HG02571 (cell line): ENCODE results near the gene VAV3.
"Not testable (repeated sequence)": the region's sequence is repeated elsewhere in the genome, so short reads cannot be mapped to it uniquely, and the experiment has no call there.

Experiments
- ATAC-seq: cut with Tn5 transposase; IDR thresholded peaks from one replicate; pipeline ENCODE4 v1.9.1; 2021; ENCODE audit warnings: mild to moderate bottlenecking, moderate library complexity; ENCODE audit not compliant: unreplicated experiment

Gene VAV3, protein sequence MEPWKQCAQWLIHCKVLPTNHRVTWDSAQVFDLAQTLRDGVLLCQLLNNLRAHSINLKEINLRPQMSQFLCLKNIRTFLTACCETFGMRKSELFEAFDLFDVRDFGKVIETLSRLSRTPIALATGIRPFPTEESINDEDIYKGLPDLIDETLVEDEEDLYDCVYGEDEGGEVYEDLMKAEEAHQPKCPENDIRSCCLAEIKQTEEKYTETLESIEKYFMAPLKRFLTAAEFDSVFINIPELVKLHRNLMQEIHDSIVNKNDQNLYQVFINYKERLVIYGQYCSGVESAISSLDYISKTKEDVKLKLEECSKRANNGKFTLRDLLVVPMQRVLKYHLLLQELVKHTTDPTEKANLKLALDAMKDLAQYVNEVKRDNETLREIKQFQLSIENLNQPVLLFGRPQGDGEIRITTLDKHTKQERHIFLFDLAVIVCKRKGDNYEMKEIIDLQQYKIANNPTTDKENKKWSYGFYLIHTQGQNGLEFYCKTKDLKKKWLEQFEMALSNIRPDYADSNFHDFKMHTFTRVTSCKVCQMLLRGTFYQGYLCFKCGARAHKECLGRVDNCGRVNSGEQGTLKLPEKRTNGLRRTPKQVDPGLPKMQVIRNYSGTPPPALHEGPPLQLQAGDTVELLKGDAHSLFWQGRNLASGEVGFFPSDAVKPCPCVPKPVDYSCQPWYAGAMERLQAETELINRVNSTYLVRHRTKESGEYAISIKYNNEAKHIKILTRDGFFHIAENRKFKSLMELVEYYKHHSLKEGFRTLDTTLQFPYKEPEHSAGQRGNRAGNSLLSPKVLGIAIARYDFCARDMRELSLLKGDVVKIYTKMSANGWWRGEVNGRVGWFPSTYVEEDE

DNA sequence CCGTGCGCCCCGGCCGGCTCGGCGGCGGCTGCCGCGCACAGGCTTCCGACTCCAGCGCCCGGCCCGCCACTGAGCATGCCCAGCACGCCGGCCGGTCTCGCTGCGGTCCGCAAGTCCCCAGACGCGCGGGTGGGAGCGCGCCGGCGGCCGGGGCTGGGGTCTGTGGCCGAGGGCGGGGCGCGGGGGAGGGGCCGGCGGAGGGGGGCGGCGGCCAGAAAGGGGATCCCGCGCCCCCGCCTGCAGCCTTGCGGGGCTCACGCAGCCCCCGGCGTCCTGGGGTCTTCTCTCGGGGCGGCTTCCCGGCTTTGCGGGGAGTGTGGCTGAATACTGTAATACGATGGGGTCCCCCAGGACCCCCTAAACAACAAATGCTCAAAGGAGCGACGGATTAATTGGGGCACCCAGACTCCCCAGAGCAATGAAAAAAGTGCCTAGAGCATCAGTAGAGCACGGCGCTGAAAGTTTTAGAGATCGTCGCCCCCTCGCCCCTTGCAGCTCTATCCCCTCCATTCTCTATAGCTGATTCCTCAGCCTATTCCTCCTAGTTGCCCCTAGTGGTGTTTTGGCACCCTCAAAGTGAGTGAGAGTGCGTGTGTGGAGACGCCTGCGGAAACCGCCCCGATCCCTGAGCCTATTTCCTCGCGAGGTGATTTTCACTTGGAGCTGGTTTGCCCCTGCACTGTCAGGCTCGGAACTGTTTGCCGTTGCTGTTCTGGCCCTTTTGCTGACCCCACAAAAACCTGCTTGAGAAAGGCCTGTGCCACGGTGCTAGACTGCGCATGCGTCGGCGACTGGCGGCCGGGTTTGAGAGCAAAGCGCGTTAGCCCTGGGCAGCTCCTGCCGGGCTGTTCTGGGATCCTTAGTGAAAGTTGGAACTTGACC is at the start of gene VAV3:
VAV3 (minus strand) TSS at position 71 of the 882 bp plus-strand sequence. CDS start 311 bp downstream, outside the sequence.
- no peak for ATAC-seq

DNA sequence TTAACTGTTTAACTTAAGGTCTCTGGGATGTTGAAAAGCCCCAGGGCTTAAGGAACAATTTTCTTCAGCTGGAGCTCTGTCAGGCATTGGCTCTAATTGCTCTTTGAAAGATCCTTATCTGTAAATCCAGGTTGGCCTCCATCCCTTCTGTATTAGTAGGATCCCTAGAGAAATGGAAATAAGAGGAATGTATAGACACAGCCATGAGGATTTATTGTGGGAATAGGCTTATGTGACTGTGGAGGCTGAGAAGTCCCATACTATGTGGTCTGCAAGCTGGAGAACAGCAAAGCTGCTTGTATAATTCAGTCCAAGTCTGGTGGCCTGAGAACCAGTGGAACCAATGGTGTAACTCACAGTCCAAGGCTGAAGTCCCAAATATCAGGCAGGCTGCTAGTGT is 47.6 kb upstream of the VAV3 start:
- no peak for ATAC-seq

DNA sequence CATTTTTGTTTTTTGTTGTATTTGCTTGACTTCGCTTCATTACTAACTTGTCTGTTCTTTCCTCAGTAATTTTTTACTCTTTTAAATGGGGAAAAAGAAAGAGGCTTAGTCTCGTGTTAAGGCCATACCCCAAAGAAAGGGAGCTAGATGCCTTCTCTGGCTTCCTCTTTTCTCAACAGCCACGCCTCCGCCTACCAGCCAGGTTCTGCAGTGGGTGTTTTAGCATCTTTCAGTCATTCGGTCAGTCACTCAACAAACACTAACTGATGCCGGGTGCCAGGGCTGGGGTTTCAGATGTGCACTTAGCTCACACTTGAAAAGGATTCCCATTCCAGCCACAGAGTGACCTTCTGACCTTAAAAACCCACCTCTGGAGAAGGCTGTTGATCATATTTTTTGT is 46.3 kb upstream of the VAV3 start:
- ATAC-seq = no peak

DNA sequence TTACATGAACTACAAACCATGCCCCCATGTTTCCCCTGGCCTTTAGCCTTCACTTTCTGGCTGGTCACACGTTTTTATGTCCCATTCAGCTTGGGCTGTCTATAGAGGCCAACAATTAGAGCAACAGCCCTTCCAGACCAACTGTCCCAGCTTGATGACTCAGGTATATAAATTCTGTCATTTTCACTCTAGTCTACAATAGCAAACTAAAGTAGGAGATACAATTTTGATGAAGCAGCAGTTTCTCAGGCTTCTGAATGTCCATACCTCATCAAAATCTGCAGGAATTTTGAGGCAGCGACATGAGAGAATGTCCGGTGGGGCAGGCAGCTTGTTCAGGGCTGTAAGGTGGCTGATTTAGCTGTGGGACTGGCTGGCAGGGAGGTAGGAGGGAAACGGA is 45.6 kb upstream of the VAV3 start:
- no peak for ATAC-seq

DNA sequence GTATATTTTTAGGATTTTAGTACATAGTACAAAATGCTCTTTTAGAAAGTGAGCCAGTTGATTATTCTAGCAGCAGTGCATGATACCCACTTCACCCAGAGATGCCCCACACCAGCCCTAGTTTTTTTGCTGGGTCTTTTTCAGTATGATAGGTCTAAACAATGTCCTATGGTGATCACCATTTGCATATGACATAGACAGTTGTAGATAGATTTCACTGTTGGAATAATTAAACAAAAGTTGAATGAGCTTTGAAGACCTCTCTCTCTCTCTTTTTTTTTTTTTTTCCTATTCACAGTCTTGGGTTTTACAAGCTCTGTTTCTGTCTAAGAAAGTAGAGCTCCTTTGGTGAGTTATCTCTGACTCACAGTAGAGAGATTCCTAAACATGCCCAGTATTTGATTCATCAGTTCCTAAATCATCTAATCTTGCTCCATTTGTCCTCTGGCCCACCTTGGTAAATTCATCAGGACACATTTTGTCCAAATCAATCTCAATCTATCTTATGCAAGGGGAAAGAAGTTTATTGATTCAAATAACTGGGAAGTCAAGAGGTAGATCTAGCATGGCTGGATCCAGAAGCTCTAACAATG is 44.7 kb upstream of the VAV3 start:
- ATAC-seq = no peak

DNA sequence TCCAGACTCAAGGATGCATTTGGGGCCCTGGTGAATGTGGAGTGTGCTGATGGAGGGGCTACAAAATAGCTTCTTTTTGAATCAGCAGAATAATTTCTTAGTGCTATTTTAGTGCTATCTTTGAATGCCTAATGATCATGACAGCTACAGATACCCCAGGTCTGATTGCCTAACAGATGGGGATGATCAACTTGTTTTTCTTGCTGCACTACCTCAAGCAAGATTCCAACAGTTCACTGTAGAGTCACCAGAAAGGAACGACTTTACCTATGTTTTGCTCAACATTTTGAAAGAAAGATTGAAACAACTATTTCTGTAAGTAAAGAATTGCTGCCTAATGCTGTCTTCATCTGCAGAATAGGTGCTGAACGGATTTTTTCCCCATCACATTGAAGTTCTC is 42.6 kb upstream of the VAV3 start:
- no peak for ATAC-seq

DNA sequence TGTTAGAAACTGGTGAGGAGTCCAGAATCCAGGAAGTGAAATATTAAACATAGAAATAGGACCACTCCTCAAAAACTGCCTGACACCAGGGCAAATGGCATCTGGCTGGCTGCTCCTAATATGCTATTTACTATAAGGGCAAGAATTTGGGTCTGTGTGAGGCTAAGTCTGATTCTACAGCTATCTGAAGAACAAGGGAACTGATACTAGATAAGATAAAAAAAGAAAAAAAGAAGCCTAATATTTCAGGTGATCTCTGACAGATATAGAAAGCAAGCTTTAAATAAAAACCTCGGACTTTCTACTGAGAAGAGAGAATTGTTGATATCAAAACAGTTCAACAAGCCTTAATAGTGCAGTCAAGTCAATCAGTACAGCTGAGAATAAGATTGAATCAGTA is 42.1 kb upstream of the VAV3 start:
- ATAC-seq = no peak

DNA sequence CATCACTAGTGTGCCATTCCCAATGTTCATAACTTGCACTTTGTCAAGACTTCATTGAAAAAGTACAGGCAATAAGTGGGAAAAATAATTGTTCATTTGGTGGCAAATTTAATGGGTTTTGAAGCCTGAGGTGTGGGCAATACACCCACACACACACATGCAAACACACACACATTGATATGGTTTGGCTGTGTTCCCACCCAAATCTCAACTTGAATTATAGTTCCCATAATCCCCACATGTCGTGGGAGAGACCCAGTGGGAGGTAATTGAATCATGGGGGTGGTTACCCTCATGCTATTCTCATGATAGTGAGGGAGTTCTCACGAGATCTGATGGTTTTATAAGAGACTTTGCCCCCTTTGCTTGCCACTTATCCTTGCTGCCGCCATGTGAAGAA is 39.9 kb upstream of the VAV3 start:
- ATAC-seq = not testable (repeated sequence)

DNA sequence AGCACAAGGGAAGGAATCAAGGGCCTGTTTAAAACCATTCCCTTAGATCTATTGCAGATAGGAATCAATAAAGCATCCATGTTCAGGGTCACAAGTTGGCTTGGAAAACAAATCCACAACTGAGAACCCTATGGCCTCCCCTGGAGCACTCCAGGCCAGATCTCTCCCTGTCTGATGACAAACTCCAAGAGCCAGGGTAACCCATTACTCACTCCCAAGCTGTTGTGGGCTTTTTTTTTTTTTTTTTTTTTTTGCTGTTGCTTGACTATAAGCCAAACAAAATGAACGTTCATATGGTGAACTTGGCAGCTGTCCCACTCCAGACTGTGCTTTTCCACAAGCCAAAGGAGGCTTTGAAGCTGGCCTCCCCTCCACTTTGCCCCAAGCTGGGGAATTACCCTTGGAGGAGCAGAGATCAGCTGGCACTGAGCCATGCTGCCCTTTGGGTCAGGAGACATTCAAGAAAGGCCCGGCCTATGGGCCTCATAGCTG is 35.7 kb upstream of the VAV3 start:
- no peak for ATAC-seq

DNA sequence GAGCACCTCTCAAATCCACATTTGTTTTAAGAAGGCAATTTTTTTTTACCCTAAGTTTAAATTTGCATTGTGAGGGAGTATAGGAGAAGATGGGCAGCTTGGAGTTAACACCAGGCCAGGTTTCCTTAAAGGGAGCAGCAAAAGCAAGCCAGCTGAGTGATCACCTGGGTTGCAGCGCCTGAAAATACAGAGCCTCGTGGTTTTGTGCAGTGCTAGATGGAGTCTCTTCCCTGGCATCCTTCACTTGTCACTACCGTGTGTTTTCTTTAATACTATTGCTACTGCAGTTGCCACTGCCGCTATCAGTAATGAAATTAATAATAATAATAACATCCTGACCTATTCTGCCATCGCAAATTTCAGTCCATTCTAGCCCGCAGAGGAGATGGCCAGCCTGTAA is 35.2 kb upstream of the VAV3 start:
- no peak for ATAC-seq

DNA sequence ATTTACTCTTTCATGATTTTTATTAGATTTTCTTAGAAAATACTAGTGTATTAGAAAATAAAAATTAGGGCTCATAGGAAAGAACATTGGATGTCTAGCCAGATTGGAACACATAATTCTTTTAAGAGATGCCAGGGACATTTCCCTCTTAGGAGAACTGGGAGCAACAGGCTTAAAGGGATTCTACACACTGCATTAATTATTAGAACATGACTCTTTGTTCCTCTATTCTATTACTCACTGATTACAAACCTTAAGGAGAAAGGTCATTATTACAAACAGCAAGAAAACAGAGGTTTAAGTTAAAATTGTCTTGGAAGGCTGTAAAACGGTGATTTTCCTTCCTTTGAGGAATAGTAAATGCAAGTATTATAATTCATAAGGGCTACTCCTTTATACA is 32.9 kb upstream of the VAV3 start:
- ATAC-seq = no peak

DNA sequence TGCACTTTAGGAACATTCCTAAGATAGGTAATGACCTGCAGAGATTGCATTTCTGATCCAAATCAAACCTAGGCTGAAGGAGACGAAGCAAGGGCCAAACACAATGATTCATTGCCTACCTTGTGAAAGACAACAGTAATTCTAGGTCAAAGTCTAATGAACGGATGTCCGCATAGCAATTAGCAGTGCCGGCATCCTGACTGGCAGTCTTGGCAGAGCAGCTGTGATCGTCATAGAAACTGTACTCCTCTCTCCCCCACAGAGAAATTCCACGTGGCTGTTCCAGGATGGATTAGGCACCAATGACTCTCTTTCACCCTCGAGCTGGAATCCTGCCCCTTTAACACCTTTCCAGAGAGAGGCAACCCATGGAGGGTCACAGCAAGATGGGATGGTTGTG is 28.9 kb upstream of the VAV3 start:
- no peak for ATAC-seq

DNA sequence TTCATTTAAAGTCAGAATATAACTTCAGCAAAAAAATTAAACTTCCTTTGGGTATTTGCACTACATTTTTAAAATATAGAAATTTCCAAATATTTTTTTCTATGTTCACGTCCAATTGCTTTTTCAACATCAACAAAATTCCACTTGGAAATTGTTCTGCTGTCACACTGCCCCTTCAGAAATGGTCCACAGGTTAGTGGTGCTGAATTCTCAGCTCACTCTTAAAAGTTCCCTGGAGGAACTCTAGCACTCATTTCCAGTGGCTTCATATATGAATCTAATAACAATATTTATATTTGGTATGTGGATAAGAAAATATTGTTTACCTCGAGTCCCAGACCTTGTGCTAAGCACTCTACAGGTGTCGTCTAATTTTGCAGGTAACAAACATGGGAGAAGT is 27.4 kb upstream of the VAV3 start:
- ATAC-seq = no peak

DNA sequence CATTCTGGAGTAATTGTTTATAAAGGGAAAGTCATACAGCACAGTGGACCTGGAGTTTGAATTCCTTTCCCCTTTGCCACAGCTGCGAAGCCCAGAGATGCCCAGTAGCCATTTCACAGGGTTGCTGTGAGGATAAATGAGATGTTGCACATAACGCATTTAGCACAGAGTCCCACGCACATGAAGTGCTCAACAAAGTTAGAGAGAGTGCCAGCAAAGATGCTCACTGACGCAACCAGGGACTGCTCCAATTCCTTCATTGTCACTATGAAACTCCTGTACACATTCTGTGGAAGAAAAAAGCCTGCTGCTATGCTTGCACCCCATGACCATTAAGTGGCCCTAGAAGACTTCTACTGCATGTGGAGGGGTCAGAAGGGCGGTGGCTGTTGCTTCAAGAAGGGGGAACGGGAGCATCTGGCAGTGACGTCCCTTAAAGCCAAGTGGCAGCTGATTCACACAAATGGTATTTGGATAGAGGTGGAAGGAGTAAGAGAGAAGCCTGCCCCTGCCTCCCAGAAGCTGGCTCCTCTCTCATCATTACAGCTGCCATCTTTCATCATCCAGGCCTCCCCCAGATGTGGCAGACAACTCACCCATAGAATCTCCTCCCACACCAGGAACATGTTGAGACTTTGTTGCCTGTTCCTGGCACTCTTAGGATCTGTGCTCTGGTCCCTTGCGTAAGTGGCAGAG is 26.5 kb upstream of the VAV3 start:
- ATAC-seq = no peak

DNA sequence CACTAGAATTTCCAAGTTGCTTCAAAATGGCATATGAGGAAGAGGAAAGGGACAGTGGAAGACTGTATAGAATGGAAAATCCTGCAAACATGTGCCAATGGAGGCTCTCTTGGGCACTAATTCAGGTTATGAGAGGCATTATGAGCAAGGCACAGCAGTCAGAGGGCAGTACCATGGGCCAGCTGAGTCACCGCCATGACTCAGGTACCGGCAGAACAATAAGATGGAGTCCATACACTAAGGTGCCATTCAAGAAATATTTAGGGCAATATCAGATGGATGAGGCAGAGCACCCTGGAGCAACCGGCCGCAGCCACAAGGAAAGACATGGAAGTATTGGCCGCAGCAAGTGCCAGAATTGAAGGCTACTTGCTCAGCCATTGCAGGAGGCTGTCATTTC is 25.6 kb upstream of the VAV3 start:
- ATAC-seq = no peak

DNA sequence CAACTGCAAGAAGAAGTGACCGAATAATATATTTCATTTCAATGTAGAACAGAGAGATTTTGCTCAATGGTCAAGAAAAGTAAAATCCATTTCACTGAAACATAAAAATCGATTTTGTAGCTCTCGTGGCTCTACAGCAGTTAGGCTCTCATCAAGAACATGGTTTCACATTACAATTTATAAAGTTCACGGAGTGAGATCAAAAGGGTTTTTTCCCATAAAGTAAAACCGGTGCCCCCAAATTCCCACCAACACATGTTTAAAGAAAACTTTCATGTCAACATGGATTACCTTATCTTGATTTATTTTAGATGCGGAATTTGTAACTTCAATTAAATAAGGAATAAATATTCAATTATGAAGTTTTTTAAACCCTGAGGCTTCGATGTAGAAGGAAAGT is 16.3 kb upstream of the VAV3 start:
- no peak for ATAC-seq

DNA sequence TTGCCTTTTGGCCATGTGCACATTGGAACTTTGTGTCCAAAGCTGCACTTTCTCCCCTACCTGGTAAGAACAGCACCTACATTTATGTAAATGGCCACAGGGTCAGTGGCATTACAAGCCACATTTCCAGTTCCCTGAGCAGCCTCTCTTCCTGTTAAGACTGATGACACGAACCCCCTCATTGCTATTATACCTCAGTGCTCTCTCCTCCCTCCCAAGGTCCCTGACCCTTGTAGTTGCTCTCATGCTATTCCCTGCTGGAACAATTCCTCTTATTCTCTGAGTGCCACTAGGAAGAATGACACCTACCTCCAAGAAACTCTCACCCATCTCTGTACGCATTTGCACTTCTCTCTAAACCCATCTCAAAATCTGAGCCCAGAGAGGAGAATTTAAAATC is 14.9 kb upstream of the VAV3 start:
- ATAC-seq = no peak

DNA sequence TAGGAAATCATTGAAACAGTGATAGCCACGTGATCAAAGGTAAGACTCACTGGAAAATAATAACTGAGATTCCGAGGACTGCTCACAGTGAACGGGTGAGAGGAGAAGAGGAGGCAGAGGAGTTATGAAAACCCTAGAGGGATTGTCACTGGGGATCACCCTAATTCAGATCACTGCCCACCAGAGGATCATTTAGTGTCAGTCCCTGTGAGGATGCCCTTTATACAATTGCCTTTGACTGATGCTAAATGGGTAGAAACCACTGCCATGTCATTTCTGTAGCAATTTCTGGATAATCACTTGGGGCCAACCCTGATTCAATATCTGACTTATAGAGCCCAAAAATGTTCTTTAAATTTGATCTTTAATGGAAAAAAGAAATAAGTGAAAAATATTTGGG is 14.1 kb upstream of the VAV3 start:
- no peak for ATAC-seq

DNA sequence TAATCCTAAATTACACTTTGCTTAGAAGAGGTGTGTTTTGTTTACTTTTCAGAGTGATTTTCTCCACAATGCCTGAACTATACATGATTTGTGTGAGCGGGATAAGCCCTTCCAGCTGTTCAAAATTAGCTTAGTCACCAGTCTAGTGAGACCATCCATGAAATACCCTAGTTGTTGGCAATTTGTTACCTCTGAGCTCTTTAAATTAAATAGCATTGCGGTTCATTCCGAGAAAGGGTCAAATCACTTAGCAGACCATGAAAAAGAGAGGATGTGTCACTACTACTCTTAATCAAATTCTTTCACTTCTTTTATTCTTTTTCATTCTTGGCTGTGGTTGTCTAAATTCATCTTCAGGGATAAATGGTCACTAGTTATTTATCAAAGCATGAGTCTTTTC is 11.9 kb upstream of the VAV3 start:
- no peak for ATAC-seq

DNA sequence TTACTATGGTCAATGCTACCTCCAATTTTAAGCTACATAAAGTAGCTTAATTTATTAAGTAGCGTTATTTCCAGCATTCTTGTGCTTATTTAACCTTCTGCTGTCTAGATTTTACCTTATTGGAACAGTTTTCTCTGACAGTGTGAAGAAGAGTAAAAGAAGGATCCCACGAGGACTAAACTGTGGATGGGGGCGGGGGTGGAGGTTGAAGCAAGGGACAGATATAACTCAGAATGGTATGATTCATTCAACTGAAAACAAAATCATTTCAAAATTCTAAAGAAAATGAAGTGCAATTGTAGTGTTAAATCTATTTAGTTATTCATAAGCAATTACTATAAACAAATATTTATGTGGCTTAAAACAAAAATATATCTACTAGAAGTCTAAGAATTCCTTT is 11.5 kb upstream of the VAV3 start:
- ATAC-seq = no peak
